HEK293 (cell line): ENCODE measurements around the gene ABCC10.

Source experiments
- GLI2 ChIP-seq: fragments of 450-650 bp; formaldehyde crosslinking; IDR thresholded peaks from 2 replicates; pipeline ENCODE4; 2017; ENCODE audit warnings: missing biosample characterization, missing genetic modification characterization, low read depth, borderline replicate concordance
- GLIS1 ChIP-seq: fragments of 450-650 bp; formaldehyde crosslinking; IDR thresholded peaks from 2 replicates; pipeline ENCODE4 v1.5.1; 2016; ENCODE audit warnings: missing biosample characterization, missing genetic modification characterization
- KLF16 ChIP-seq: fragments of 450-650 bp; formaldehyde crosslinking; IDR thresholded peaks from 2 replicates; pipeline ENCODE4 v1.5.1; 2017; ENCODE audit warnings: missing biosample characterization, missing genetic modification characterization
- OVOL3 ChIP-seq: fragments of 450-650 bp; formaldehyde crosslinking; IDR thresholded peaks from 2 replicates; pipeline ENCODE4 v1.5.1; 2016; ENCODE audit warnings: missing biosample characterization, missing genetic modification characterization
- PBX3 ChIP-seq: sonication (generic); formaldehyde crosslinking; IDR thresholded peaks from 2 replicates; pipeline ENCODE4 v1.8.1; 2022; ENCODE audit warnings: mild to moderate bottlenecking, moderate library complexity, missing genetic modification reagents
- PRDM10 ChIP-seq: fragments of 450-650 bp; formaldehyde crosslinking; IDR thresholded peaks from 2 replicates; pipeline ENCODE4 v1.5.1; 2016; ENCODE audit warnings: missing biosample characterization, missing genetic modification characterization
- REST ChIP-seq: fragments of 450-650 bp; formaldehyde crosslinking; IDR thresholded peaks from 2 replicates; pipeline ENCODE4 v1.5.1; 2016; ENCODE audit warnings: missing biosample characterization, missing genetic modification characterization
- SP2 ChIP-seq: fragments of 450-650 bp; formaldehyde crosslinking; IDR thresholded peaks from 2 replicates; pipeline ENCODE4 v1.5.1; 2016; ENCODE audit warnings: missing biosample characterization, missing genetic modification characterization
- WT1 ChIP-seq: fragments of 450-650 bp; formaldehyde crosslinking; IDR thresholded peaks from 2 replicates; pipeline ENCODE4 v1.5.1; 2016; ENCODE audit warnings: missing biosample characterization, missing genetic modification characterization
- ZBTB26 ChIP-seq: fragments of 450-650 bp; formaldehyde crosslinking; optimal IDR thresholded peaks from 2 replicates; pipeline ENCODE3; 2016; ENCODE audit warnings: missing biosample characterization, mild to moderate bottlenecking, missing genetic modification characterization
- ZBTB8A ChIP-seq: fragments of 450-650 bp; formaldehyde crosslinking; IDR thresholded peaks from 2 replicates; pipeline ENCODE4 v1.5.1; 2016; ENCODE audit warnings: missing biosample characterization, missing genetic modification characterization
- ZNF10 ChIP-seq: fragments of 450-650 bp; formaldehyde crosslinking; IDR thresholded peaks from 2 replicates; pipeline ENCODE4 v1.5.1; 2017; ENCODE audit warnings: missing biosample characterization, missing genetic modification characterization
- ZNF114 ChIP-seq: fragments of 450-650 bp; formaldehyde crosslinking; IDR thresholded peaks from 2 replicates; pipeline ENCODE4 v1.5.0; 2017; ENCODE audit warnings: missing biosample characterization, missing genetic modification characterization
- ZNF24 ChIP-seq: fragments of 450-650 bp; formaldehyde crosslinking; IDR thresholded peaks from 2 replicates; pipeline ENCODE4 v1.5.1; 2016; ENCODE audit warnings: missing biosample characterization, missing genetic modification characterization
- ZNF335 ChIP-seq: fragments of 450-650 bp; formaldehyde crosslinking; conservative IDR thresholded peaks from 2 replicates; pipeline ENCODE4 v1.5.1; 2016; ENCODE audit warnings: missing biosample characterization, missing genetic modification characterization
- ZNF488 ChIP-seq: fragments of 450-650 bp; formaldehyde crosslinking; IDR thresholded peaks from 2 replicates; pipeline ENCODE4 v1.5.1; 2016; ENCODE audit warnings: missing biosample characterization, missing genetic modification characterization
- ZNF513 ChIP-seq: fragments of 450-650 bp; IDR thresholded peaks from 2 replicates; pipeline ENCODE4 v1.5.1; 2018; ENCODE audit warnings: missing biosample characterization, missing genetic modification characterization
- ZNF544 ChIP-seq: fragments of 450-650 bp; formaldehyde crosslinking; IDR thresholded peaks from 2 replicates; pipeline ENCODE4 v1.5.0; 2017; ENCODE audit warnings: missing biosample characterization, missing genetic modification characterization
- ZNF600 ChIP-seq: fragments of 450-650 bp; formaldehyde crosslinking; IDR thresholded peaks from 2 replicates; pipeline ENCODE4 v1.5.1; 2016; ENCODE audit warnings: missing biosample characterization, missing genetic modification characterization
- ZNF701 ChIP-seq: fragments of 450-650 bp; formaldehyde crosslinking; IDR thresholded peaks from 2 replicates; pipeline ENCODE4 v1.5.1; 2016; ENCODE audit warnings: missing biosample characterization, missing genetic modification characterization
- ZNF704 ChIP-seq: fragments of 450-650 bp; formaldehyde crosslinking; IDR thresholded peaks from 2 replicates; pipeline ENCODE4 v1.5.1; 2016; ENCODE audit warnings: missing biosample characterization, missing genetic modification characterization
- ZNF785 ChIP-seq: fragments of 450-650 bp; formaldehyde crosslinking; IDR thresholded peaks from 2 replicates; pipeline ENCODE4 v1.5.1; 2016; ENCODE audit warnings: missing biosample characterization, missing genetic modification characterization
- ZNF843 ChIP-seq: fragments of 450-650 bp; formaldehyde crosslinking; IDR thresholded peaks from 2 replicates; pipeline ENCODE4 v1.5.1; 2016; ENCODE audit warnings: missing biosample characterization, missing genetic modification characterization
- ZSCAN23 ChIP-seq: fragments of 450-650 bp; formaldehyde crosslinking; IDR thresholded peaks from 2 replicates; pipeline ENCODE4 v1.5.1; 2016; ENCODE audit warnings: missing biosample characterization, missing genetic modification characterization

ABCC10 gene

GRCh38 chr6:43427406-43428111 lies at the start of gene ABCC10 (continued):
- TF ChIP-seq ZBTB26 (peak; percentile 47), ZNF10 (tag by site-specific recombination) (peak; percentile 40; the same call in 1 of the 2 replicates), ZNF114 (no peak), ZNF488 (tag by site-specific recombination) (no peak), GLIS1 (peak; percentile 77), ZNF701 (tag by site-specific recombination) (no peak), ZNF785 (tag by site-specific recombination) (no peak), GLI2 (tag by site-specific recombination) (no peak), PBX3 (CRISPR knock-in tag) (peak; percentile 59; the same call in 1 of the 2 replicates), ZNF513 (tag by site-specific recombination) (no peak), ZSCAN23 (tag by site-specific recombination) (no peak), ZBTB8A (tag by site-specific recombination) (peak; percentile 81), ZNF24 (tag by site-specific recombination) (peak; percentile 65), WT1 (peak; percentile 42; the same call in 1 of the 2 replicates), ZNF704 (0 out of 2 replicates have a peak, but pooled peaks have one; percentile 34), ZNF600 (tag by site-specific recombination) (peak; percentile 80), ZNF335 (tag by site-specific recombination) (peak; percentile 87), KLF16 (tag by site-specific recombination) (peak; percentile 59; the same call in 1 of the 2 replicates), OVOL3 (tag by site-specific recombination) (no peak), ZNF843 (tag by site-specific recombination) (0 out of 2 replicates have a peak, but pooled peaks have one; percentile 52), SP2 (peak; percentile 83), REST (tag by site-specific recombination) (no peak; the same call in 1 of the 2 replicates), ZNF544 (no peak), PRDM10 (tag by site-specific recombination) (peak; percentile 97)
